A204.1 (cell line): ENCODE data around the gene ELAC2.

ENCODE experiments used
- FAIRE-seq: peaks from 2 replicates; lab custom pipeline; 2012; peaks lifted over from hg19 to GRCh38; lab: Jason Lieb, UNC

ELAC2 gene

DNA sequence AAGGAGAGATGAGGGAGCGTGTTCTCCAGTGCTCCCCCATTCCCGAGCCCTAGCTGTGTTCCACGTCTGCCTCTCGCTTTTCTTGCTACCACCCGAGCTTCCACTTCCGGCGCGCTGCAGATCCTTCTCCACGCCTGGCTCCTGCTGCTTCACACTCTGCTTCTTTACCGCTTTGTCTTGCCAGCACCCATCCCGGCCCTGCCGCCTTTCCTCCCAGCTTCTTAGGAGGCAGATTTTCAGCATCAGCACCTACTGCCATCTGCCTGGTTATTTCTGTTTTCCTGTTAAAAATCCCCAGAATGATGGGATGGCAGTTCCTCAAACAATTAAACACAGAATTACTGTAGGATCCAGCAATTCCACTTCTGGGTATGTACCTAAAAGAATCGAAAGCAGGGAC lies 64.7 kb downstream of the ELAC2 start:
- no peak for FAIRE-seq

- no peak for FAIRE-seq
Observed at GRCh38 chr17:12952012-12952411, 65.8 kb downstream of the ELAC2 start.

DNA sequence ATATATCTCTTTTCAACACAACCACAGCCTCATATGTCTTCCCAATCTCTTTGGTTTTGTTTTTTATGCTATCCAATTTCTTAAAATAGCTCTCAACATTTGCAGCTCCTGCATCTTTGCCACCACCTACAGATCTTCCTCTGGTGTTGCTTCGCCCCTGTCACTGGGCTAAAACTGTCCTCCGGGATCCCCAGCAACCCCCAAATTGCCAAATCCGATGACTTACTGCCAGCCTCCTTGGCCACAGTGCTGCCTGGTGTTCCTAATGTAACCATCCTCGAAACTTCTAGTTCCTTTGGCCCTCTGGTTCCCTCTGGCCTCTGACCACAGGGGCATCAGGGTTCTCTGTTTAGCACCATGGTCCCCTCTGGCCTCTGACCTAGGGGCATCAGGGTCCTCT lies 70.8 kb downstream of the ELAC2 start:
- no peak for FAIRE-seq
